ENCODE data around the gene ANTKMT. TPM values are rescaled to one million over a fixed set of nuclear protein-coding genes. Genes with fewer than 3 reads are reported as not detected.
"Not testable (repeated sequence)": the region's sequence is repeated elsewhere in the genome, so short reads cannot be mapped to it uniquely, and the experiment has no call there.

Gene ANTKMT
- total RNA-seq, 1 experiment from 2014 or later: 19.8 TPM

- Histone ChIP-seq H3K9me3 (ENCODE audit: low read length) (no peaks in the 10 kb centered on the region), H3K79me2 (ENCODE audit: low read length) (no peaks in the 10 kb centered on the region), H2AFZ (ENCODE audit: low read length) (no peak overlapping the region), H3K4me1 (ENCODE audit: low read length) (no peaks in the 10 kb centered on the region), H3K27ac (ENCODE audit: low read length) (no peak overlapping the region), H3K4me3 (ENCODE audit: low read length) (no peak overlapping the region), H3K9ac (ENCODE audit: low read length) (no peak overlapping the region), H3K4me2 (ENCODE audit: low read depth, low read length, poor library complexity, severe bottlenecking) (no peak overlapping the region), H3K9me2 (replicated peaks; ENCODE audit: insufficient read depth, low read length) (no peaks in the 10 kb centered on the region), H4K20me1 (ENCODE audit: insufficient read depth, low read depth, low read length) (no peaks in the 10 kb centered on the region), H3K36me3 (ENCODE audit: insufficient read depth, low read length) (no peaks in the 10 kb centered on the region), H3K27me3 (ENCODE audit: low read length) (no peaks in the 10 kb centered on the region)
- DNase-seq: no peak
These were observed 31.0 kb downstream of the ANTKMT start for GRCh38 chr16:752007-752312.

- not testable (repeated sequence) for H3K27me3 ChIP-seq (ENCODE audit: low read length); H3K36me3 ChIP-seq (ENCODE audit: insufficient read depth, low read length); H3K4me1 ChIP-seq (ENCODE audit: low read length); H3K27ac ChIP-seq (ENCODE audit: low read length); H3K9me2 ChIP-seq (replicated peaks; ENCODE audit: insufficient read depth, low read length); H3K79me2 ChIP-seq (ENCODE audit: low read length); H3K4me2 ChIP-seq (ENCODE audit: low read depth, low read length, poor library complexity, severe bottlenecking); DNase-seq; H2AFZ ChIP-seq (ENCODE audit: low read length); H3K4me3 ChIP-seq (ENCODE audit: low read length); H3K9me3 ChIP-seq (ENCODE audit: low read length); H3K9ac ChIP-seq (ENCODE audit: low read length); H4K20me1 ChIP-seq (ENCODE audit: insufficient read depth, low read depth, low read length)
These were observed 33.2 kb downstream of the ANTKMT start for GRCh38 chr16:754121-754607.

GRCh38 chr16:754656-755055 is 33.7 kb downstream of the ANTKMT start:
- Histone ChIP-seq H3K9me2 (replicated peaks; ENCODE audit: insufficient read depth, low read length) (no peaks in the 10 kb centered on the region), H2AFZ (ENCODE audit: low read length) (no peak overlapping the region), H3K27ac (ENCODE audit: low read length) (no peak overlapping the region), H3K9ac (ENCODE audit: low read length) (no peak overlapping the region), H3K79me2 (ENCODE audit: low read length) (no peaks in the 10 kb centered on the region), H3K36me3 (ENCODE audit: insufficient read depth, low read length) (no peaks in the 10 kb centered on the region), H3K4me1 (ENCODE audit: low read length) (no peaks in the 10 kb centered on the region), H3K9me3 (ENCODE audit: low read length) (no peaks in the 10 kb centered on the region), H4K20me1 (ENCODE audit: insufficient read depth, low read depth, low read length) (no peaks in the 10 kb centered on the region), H3K4me2 (ENCODE audit: low read depth, low read length, poor library complexity, severe bottlenecking) (no peak overlapping the region), H3K27me3 (ENCODE audit: low read length) (no peaks in the 10 kb centered on the region), H3K4me3 (ENCODE audit: low read length) (no peak overlapping the region)
- DNase-seq: no peak

GRCh38 chr16:756428-756827 is 35.5 kb downstream of the ANTKMT start:
- H3K9me2 ChIP-seq (replicated peaks; ENCODE audit: insufficient read depth, low read length): no peaks in the 10 kb centered on the region
- H3K36me3 ChIP-seq (ENCODE audit: insufficient read depth, low read length): no peaks in the 10 kb centered on the region
- H4K20me1 ChIP-seq (ENCODE audit: insufficient read depth, low read depth, low read length): no peaks in the 10 kb centered on the region
- H3K4me1 ChIP-seq (ENCODE audit: low read length): no peaks in the 10 kb centered on the region
- no peaks in the 10 kb centered on the region for H3K27me3 ChIP-seq (ENCODE audit: low read length)
- no peak for DNase-seq
- no peaks in the 10 kb centered on the region for H3K9me3 ChIP-seq (ENCODE audit: low read length)
- no peak overlapping the region for H3K9ac ChIP-seq (ENCODE audit: low read length)
- H3K79me2 ChIP-seq (ENCODE audit: low read length): no peaks in the 10 kb centered on the region
- no peak overlapping the region for H2AFZ ChIP-seq (ENCODE audit: low read length)
- H3K4me2 ChIP-seq (ENCODE audit: low read depth, low read length, poor library complexity, severe bottlenecking): no peak overlapping the region
- H3K27ac ChIP-seq (ENCODE audit: low read length): no peak overlapping the region
- H3K4me3 ChIP-seq (ENCODE audit: low read length): no peak overlapping the region

- H3K79me2 ChIP-seq (ENCODE audit: low read length): no peaks in the 10 kb centered on the region
- no peak overlapping the region for H3K4me2 ChIP-seq (ENCODE audit: low read depth, low read length, poor library complexity, severe bottlenecking)
- no peaks in the 10 kb centered on the region for H3K4me1 ChIP-seq (ENCODE audit: low read length)
- H3K36me3 ChIP-seq (ENCODE audit: insufficient read depth, low read length): no peaks in the 10 kb centered on the region
- H3K9me2 ChIP-seq (replicated peaks; ENCODE audit: insufficient read depth, low read length): no peaks in the 10 kb centered on the region
- H2AFZ ChIP-seq (ENCODE audit: low read length): no peak overlapping the region
- H4K20me1 ChIP-seq (ENCODE audit: insufficient read depth, low read depth, low read length): no peaks in the 10 kb centered on the region
- H3K4me3 ChIP-seq (ENCODE audit: low read length): no peak overlapping the region
- no peak overlapping the region for H3K9ac ChIP-seq (ENCODE audit: low read length)
- no peak overlapping the region for H3K27ac ChIP-seq (ENCODE audit: low read length)
- H3K27me3 ChIP-seq (ENCODE audit: low read length): no peaks in the 10 kb centered on the region
- no peaks in the 10 kb centered on the region for H3K9me3 ChIP-seq (ENCODE audit: low read length)
- no peak for DNase-seq
These were observed 38.4 kb downstream of the ANTKMT start for GRCh38 chr16:759110-759910.

- Histone ChIP-seq H3K9me3 (ENCODE audit: low read length) (no peaks in the 10 kb centered on the region), H3K79me2 (ENCODE audit: low read length) (no peaks in the 10 kb centered on the region), H3K4me2 (ENCODE audit: low read depth, low read length, poor library complexity, severe bottlenecking) (no peak overlapping the region), H3K4me3 (ENCODE audit: low read length) (no peak overlapping the region), H3K27me3 (ENCODE audit: low read length) (no peaks in the 10 kb centered on the region), H3K27ac (ENCODE audit: low read length) (no peak overlapping the region), H3K4me1 (ENCODE audit: low read length) (no peaks in the 10 kb centered on the region), H3K9ac (ENCODE audit: low read length) (no peak overlapping the region), H3K36me3 (ENCODE audit: insufficient read depth, low read length) (no peaks in the 10 kb centered on the region), H2AFZ (ENCODE audit: low read length) (no peak overlapping the region), H4K20me1 (ENCODE audit: insufficient read depth, low read depth, low read length) (no peaks in the 10 kb centered on the region), H3K9me2 (replicated peaks; ENCODE audit: insufficient read depth, low read length) (no peaks in the 10 kb centered on the region)
- no peak for DNase-seq
These were observed 39.1 kb downstream of the ANTKMT start for GRCh38 chr16:760065-760464.

- H4K20me1 ChIP-seq (ENCODE audit: insufficient read depth, low read depth, low read length): no peaks in the 10 kb centered on the region
- no peaks in the 10 kb centered on the region for H3K27me3 ChIP-seq (ENCODE audit: low read length)
- DNase-seq: no peak
- no peaks in the 10 kb centered on the region for H3K9me2 ChIP-seq (replicated peaks; ENCODE audit: insufficient read depth, low read length)
- no peak within 1 kb of the TSS for H3K4me2 ChIP-seq (ENCODE audit: low read depth, low read length, poor library complexity, severe bottlenecking)
- no peaks in the 10 kb centered on the region for H3K9me3 ChIP-seq (ENCODE audit: low read length)
- no peaks in the 10 kb centered on the region for H3K79me2 ChIP-seq (ENCODE audit: low read length)
- no peaks in the 10 kb centered on the region for H3K36me3 ChIP-seq (ENCODE audit: insufficient read depth, low read length)
- H3K4me1 ChIP-seq (ENCODE audit: low read length): no peaks in the 10 kb centered on the region
- no peak within 1 kb of the TSS for H2AFZ ChIP-seq (ENCODE audit: low read length)
- H3K27ac ChIP-seq (ENCODE audit: low read length): no peak within 1 kb of the TSS
- H3K9ac ChIP-seq (ENCODE audit: low read length): no peak within 1 kb of the TSS
- H3K4me3 ChIP-seq (ENCODE audit: low read length): no peak within 1 kb of the TSS
These were observed 39.8 kb downstream of the ANTKMT start, which contains the start of gene MSLN for GRCh38 chr16:760545-761343. Gene MSLN (plus strand): TSS chr16:760734. CDS start chr16:762681, 1,947 bp downstream.

GRCh38 chr16:761625-762513 is 40.9 kb downstream of the ANTKMT start:
- Histone ChIP-seq H3K27me3 (ENCODE audit: low read length) (no peaks in the 10 kb centered on the region), H2AFZ (ENCODE audit: low read length) (no peak overlapping the region), H3K4me3 (ENCODE audit: low read length) (no peak overlapping the region), H3K27ac (ENCODE audit: low read length) (no peak overlapping the region), H3K36me3 (ENCODE audit: insufficient read depth, low read length) (no peaks in the 10 kb centered on the region), H3K4me2 (ENCODE audit: low read depth, low read length, poor library complexity, severe bottlenecking) (no peak overlapping the region), H3K4me1 (ENCODE audit: low read length) (no peaks in the 10 kb centered on the region), H4K20me1 (ENCODE audit: insufficient read depth, low read depth, low read length) (no peaks in the 10 kb centered on the region), H3K9me3 (ENCODE audit: low read length) (no peaks in the 10 kb centered on the region), H3K9me2 (replicated peaks; ENCODE audit: insufficient read depth, low read length) (no peaks in the 10 kb centered on the region), H3K79me2 (ENCODE audit: low read length) (no peaks in the 10 kb centered on the region), H3K9ac (ENCODE audit: low read length) (no peak overlapping the region)
- no peak for DNase-seq

All from Karpas-422 (cell line).